AG10803 (cell line): ENCODE measurements around the gene TK1.

Experiments used
- DNase-seq: peaks from one replicate; pipeline ENCODE4 v3.0.0; 2010; ENCODE audit warnings: low read depth
- H3K4me3 ChIP-seq: 2 replicates; pipeline ENCODE4 v1.5.1; 2011; ENCODE audit warnings: mild to moderate bottlenecking, low read length, control low read depth
- TF ChIP-seq, protein P1 (sequence below): conservative IDR thresholded peaks from 2 replicates; pipeline ENCODE4 v1.5.1; 2011; ENCODE audit warnings: mild to moderate bottlenecking, low read length, control low read depth, inconsistent platforms

TK1 gene

DNA sequence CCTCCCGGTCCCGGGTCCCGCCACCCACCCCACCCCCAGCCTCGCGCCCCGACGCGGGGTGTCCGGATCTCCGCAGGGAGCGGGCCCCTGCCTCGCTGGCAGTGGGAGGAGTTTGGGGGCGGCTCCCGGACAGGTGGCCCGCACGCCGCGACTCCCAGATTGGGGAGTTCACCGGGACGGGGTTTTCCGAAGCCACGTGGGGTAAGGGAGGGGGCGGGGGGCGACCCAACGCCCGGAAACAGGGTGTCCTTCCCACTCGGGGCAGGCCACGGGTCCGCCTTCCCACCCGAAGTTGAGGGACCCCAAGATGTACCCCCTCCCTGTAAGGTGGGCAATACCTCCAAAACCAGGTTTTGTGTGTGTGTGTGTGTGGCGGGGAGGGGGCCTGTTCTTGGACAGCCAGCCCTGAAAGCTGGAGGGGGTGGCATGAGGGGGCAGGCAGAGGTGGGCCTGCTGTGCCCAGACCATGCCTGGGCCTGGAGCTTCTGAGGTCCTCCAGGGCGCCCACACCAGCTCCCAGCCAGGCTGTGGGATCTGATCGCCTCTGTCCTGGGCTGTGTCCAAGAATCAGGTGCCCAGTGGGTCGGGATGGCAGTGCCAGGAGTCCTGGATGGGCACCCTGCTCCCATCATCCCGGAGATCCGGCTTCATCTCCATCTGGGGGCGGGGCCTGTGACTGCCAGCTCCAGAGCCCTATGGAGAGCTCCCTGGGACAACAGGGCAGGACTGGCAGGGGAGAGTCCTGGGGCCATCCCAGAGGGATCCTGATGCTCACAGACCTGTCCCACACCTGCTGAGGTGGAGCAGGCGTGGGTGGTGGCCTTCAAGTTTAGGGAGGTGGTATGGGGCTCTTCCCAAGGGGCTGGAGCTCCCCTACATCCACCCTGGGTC lies 17.7 kb downstream of the TK1 start:
- peak; percentile 33 for DNase-seq
- H3K4me3 ChIP-seq = peak overlapping the region; percentile 55
- TF ChIP-seq, protein P1, sequence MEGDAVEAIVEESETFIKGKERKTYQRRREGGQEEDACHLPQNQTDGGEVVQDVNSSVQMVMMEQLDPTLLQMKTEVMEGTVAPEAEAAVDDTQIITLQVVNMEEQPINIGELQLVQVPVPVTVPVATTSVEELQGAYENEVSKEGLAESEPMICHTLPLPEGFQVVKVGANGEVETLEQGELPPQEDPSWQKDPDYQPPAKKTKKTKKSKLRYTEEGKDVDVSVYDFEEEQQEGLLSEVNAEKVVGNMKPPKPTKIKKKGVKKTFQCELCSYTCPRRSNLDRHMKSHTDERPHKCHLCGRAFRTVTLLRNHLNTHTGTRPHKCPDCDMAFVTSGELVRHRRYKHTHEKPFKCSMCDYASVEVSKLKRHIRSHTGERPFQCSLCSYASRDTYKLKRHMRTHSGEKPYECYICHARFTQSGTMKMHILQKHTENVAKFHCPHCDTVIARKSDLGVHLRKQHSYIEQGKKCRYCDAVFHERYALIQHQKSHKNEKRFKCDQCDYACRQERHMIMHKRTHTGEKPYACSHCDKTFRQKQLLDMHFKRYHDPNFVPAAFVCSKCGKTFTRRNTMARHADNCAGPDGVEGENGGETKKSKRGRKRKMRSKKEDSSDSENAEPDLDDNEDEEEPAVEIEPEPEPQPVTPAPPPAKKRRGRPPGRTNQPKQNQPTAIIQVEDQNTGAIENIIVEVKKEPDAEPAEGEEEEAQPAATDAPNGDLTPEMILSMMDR = no peak

DNA sequence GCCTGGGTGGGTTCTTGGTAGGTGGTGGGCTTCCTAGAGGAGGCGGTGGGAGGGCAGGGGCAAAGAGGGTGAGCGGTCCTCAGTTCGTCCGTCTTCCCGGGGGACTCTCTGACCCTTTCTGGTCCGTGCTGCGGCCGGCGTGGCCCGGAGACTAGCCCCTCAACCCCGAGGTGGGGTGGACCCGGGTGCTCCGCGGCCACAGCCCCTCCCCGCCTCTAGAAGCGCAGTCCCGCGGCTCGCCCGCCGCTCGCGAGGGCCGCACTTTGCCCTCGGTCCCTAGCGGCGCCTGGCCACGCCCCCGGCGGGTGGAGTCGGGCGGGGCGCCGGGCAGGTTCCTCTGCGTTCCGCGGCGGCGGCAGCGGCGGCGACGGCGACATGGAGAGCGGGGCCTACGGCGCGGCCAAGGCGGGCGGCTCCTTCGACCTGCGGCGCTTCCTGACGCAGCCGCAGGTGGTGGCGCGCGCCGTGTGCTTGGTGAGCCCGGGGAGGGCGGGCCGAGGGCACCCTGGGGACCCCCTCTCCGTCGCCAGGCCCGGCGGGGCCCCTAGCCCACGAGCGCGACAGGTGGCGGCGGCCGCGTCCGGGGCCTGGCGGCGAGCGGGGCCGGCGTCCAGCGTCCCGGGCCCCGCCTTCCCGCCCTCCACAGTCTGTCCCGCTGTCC lies 18.5 kb downstream of the TK1 start, which contains the start of gene SYNGR2:
SYNGR2 (plus strand) TSS at position 340 of the 661 bp plus-strand sequence; CDS start at position 376, 36 bp downstream.
- TF ChIP-seq, protein P1 = no peak
- peak within 1 kb of the TSS; percentile 55 for H3K4me3 ChIP-seq
- peak; percentile 42 for DNase-seq

DNA sequence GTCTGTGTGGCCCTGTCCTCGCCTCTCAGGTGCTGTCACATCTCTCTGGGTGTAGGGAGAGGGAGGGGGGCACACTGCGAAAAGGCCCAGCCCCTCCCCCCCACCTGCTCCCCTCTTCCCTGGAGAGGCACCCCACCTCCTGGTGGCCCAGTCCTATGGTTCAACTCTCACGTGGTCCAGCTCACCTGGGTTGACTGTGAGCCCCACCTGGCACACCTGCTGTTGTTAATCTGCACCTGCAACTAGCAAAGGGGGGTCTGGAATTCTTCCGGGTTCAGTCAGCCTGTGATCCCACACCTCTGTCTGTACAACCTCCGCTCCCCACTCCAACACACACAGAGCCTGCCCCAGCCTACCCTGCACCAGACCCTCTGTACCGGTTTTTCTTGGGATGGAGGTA lies 20.4 kb downstream of the TK1 start:
- H3K4me3 ChIP-seq = no peak overlapping the region
- DNase-seq = no peak

DNA sequence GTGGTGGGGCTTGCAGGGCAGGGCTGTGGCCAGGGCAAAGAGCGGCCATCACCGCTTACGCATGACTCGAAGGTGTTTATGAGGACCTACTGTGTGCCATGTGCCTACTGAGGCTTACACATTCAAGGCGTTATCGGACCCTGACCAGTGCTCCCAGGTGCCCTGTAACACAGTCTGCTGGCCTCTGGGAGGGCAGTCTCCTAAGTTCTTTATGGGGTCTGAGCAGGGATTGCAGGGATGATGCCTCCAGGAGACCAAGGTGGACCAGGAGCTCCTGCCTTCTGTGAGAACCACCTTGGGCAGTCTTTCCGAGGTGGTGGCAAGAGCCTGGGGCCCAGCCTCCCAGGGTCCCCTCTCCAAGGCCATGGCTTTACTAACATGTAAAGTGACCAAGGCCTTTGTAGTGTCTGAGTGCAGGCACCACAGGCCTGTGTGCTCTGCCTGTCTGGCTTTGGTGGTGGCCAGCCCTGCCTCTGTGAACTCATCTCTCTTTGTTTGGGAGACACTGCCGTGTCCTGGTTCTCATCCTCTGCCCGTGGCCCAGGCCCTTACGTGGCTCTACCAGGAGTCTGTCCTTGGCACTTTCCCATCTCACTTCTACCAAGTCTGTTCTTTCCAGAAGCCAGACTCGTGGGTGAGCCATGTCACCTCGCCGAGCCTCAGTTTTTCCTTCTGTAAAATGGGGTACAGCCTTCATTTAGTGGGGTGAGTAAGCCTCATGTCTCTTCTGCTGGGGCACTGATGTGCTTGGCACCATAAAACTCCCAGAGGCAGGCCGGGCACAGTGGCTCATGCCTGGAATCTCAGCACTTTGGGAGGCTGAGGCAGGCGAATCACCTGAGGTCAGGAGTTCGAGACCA lies 21.9 kb downstream of the TK1 start:
- TF ChIP-seq, protein P1 = no peak
- DNase-seq = no peak
- no peak overlapping the region for H3K4me3 ChIP-seq

More for the DNA sequence above, 20.4 kb downstream of the TK1 start:
- TF ChIP-seq, protein P1 = no peak

DNA sequence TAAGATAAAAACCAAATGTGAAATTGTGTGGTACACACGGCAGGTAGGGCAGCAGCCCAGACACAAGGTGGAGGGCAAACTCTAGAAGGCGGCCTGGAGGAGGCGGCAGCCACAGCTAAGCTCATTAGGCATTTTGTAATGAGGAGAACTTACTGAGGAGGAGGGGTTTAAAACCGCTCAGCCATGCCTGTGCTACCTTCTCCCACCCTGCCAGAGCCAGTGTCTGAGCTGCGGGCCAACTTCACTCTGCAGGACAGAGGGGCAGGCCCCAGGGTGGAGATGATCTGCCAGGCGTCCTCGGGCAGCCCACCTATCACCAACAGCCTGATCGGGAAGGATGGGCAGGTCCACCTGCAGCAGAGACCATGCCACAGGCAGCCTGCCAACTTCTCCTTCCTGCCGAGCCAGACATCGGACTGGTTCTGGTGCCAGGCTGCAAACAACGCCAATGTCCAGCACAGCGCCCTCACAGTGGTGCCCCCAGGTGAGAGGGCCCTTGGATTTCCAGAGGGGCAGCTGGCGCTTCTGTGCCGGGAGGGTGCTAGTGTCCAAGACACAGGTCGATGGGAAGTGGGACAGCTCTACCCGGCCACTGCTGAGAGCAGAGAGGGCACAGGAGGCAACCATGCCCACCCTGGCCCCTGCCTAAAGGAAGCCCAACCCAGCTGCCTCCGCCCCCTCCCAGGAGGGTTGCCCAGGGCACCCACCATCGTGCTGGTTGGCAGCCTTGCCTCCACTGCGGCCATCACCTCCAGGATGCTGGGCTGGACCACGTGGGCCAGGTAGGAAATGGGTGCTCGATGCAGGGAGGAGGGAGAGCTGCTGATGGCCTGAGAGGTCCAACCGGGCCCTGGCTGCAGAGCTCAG lies 22.7 kb downstream of the TK1 start:
- TF ChIP-seq, protein P1 = no peak
- no peak for DNase-seq
- no peak overlapping the region for H3K4me3 ChIP-seq

DNA sequence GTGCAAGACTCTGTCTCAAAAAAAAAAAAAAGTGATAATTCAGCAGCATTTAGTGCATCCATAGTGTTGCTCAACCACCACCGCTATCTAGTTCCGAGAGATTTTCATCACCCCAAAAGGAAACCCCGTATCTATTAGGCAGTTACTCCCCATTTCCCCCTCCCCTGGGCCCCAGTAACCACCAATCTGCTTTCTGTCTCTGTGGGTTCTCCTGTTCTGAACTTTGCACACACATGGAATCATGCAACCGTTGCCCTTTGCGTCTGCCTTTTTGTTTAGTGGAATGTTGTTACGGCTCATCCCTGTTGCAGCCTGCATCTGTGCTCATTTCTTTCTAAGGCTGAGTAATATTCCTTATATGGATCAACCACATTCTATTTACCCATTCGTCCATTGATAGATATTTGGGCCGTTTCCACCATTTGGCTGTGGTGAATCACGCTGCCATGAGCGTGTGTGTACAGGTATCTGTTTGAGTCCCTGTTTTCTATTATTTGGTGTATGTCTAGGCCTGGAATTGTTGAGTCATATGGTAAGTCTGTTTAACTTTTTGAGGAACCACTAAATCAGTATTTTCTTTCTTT lies 27.2 kb downstream of the TK1 start:
- TF ChIP-seq, protein P1 = no peak
- H3K4me3 ChIP-seq = no peak overlapping the region
- peak; percentile 70 for DNase-seq
